ENCODE data around the gene EPS8L3. TPM values are rescaled to one million over a fixed set of nuclear protein-coding genes. Genes with fewer than 3 reads are reported as not detected.

EPS8L3 gene
- total RNA-seq, 3 donors from 2014 or later (not counting 1 experiment from before 2014, with no cell fraction given): 0.47 TPM; not detected in 2

GRCh38 chr1:109794319-109795132, 30.8 kb upstream of the EPS8L3 start:
- no peak overlapping the region for H3K4me3 Mint-ChIP-seq
- Histone ChIP-seq H3K4me3 (ENCODE audit: low read length) (no peak overlapping the region), H3K36me3 (ENCODE audit: control insufficient read depth, insufficient read depth, low read length) (no peaks in the 10 kb centered on the region), H3K27ac (ENCODE audit: low read length) (no peak overlapping the region), H3K9me3 (ENCODE audit: control insufficient read depth, insufficient read depth, low read length) (no peaks in the 10 kb centered on the region), H3K4me1 (ENCODE audit: control insufficient read depth, insufficient read depth, low read length) (peaks cover 70% of the 10 kb centered on the region), H3K27me3 (ENCODE audit: control insufficient read depth, insufficient read depth, low read length) (peaks cover 7% of the 10 kb centered on the region)
- peak overlapping the region; percentile 54 to 79 for H3K27ac Mint-ChIP-seq
- intact Hi-C loops (cut with micrococcal nuclease): no loop called here
- peaks cover 61 to 66% of the 10 kb centered on the region in 2 donors for H3K4me1 Mint-ChIP-seq
- ATAC-seq (peak in 1 of 3 donors; percentile 31), DNase-seq (no peak)
- 82% methylated on average over 19 of the region's 19 CpGs for WGBS (ENCODE audit: insufficient coverage)
- H3K36me3 Mint-ChIP-seq: no peaks in the 10 kb centered on the region
- H3K9me3 Mint-ChIP-seq: no peaks in the 10 kb centered on the region
- H3K27me3 Mint-ChIP-seq (ENCODE audit: low read depth in 2 of 2): peaks cover 7 to 12% of the 10 kb centered on the region in 2 donors
- no peak for TF ChIP-seq CTCF (IDR thresholded peaks at IDR 0.05)

- peaks cover 75% of the 10 kb centered on the region for H3K4me1 ChIP-seq (ENCODE audit: control insufficient read depth, insufficient read depth, low read length)
- WGBS (ENCODE audit: insufficient coverage): 47% methylated on average over 11 of the region's 11 CpGs
- H3K36me3 Mint-ChIP-seq: no peaks in the 10 kb centered on the region
- peaks cover 7 to 14% of the 10 kb centered on the region in 2 donors for H3K27me3 Mint-ChIP-seq (ENCODE audit: low read depth in 2 of 2)
- H3K4me3 Mint-ChIP-seq: peak overlapping the region; percentile 47
- DNase-seq (peak; percentile 45 to 79), ATAC-seq (peak; percentile 65 to 74 (median 68))
- peak overlapping the region; percentile 20 for H3K27ac ChIP-seq (ENCODE audit: low read length)
- TF ChIP-seq CTCF (IDR thresholded peaks at IDR 0.05): no peak
- H3K9me3 ChIP-seq (ENCODE audit: control insufficient read depth, insufficient read depth, low read length): no peaks in the 10 kb centered on the region
- peaks cover 70 to 75% of the 10 kb centered on the region in 2 donors for H3K4me1 Mint-ChIP-seq
- peaks cover 7% of the 10 kb centered on the region for H3K27me3 ChIP-seq (ENCODE audit: control insufficient read depth, insufficient read depth, low read length)
- intact Hi-C loops (cut with micrococcal nuclease): no loop called here
- H3K36me3 ChIP-seq (ENCODE audit: control insufficient read depth, insufficient read depth, low read length): no peaks in the 10 kb centered on the region
- peak overlapping the region; percentile 54 to 79 for H3K27ac Mint-ChIP-seq
- no peaks in the 10 kb centered on the region for H3K9me3 Mint-ChIP-seq
- H3K4me3 ChIP-seq (ENCODE audit: low read length): no peak overlapping the region
Measured at GRCh38 chr1:109793486-109794318, 30.0 kb upstream of the EPS8L3 start.

DNA sequence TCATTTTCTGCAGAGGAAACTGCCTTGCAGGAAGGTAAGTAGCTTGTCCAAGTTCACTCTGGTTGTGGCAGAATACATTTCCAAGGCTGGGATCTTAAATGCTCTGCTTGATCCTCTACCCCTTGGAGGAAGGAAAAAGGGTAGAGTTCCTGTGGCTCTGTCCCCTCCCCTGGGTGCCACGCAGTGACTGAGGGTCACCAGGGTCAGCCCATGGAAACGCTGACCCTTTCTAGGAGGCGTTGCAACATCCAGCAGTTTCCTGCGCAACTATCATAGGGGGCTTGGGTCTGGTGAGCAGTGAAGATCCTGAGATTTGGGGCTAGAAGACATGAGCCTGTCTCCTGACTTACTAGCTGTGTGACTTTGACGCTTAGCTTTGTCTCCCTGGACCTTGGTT, 29.4 kb upstream of the EPS8L3 start:
- TF ChIP-seq CTCF (IDR thresholded peaks at IDR 0.05): no peak
- H3K9me3 Mint-ChIP-seq: no peaks in the 10 kb centered on the region
- Histone ChIP-seq H3K27me3 (ENCODE audit: control insufficient read depth, insufficient read depth, low read length) (peaks cover 7% of the 10 kb centered on the region), H3K4me1 (ENCODE audit: control insufficient read depth, insufficient read depth, low read length) (peaks cover 75% of the 10 kb centered on the region), H3K9me3 (ENCODE audit: control insufficient read depth, insufficient read depth, low read length) (no peaks in the 10 kb centered on the region), H3K27ac (ENCODE audit: low read length) (peak overlapping the region; percentile 20), H3K4me3 (ENCODE audit: low read length) (no peak overlapping the region), H3K36me3 (ENCODE audit: control insufficient read depth, insufficient read depth, low read length) (no peaks in the 10 kb centered on the region)
- DNase-seq (no peak), ATAC-seq (no peak)
- H3K27ac Mint-ChIP-seq: peak overlapping the region; percentile 54 to 79
- intact Hi-C loops (cut with micrococcal nuclease): no loop called here
- H3K4me3 Mint-ChIP-seq: peak overlapping the region; percentile 47
- H3K36me3 Mint-ChIP-seq: no peaks in the 10 kb centered on the region
- H3K4me1 Mint-ChIP-seq: peaks cover 72 to 77% of the 10 kb centered on the region in 2 donors
- WGBS (ENCODE audit: insufficient coverage): 66% methylated on average over 5 of the region's 5 CpGs
- H3K27me3 Mint-ChIP-seq (ENCODE audit: low read depth in 2 of 2): peaks cover 7 to 14% of the 10 kb centered on the region in 2 donors

All from natural killer cell (primary cell).